HL-60/S4 treated with retinoic acid at 250 ng/mL for 4 days and 3 days (cell line): Measurements from ENCODE around the gene CT45A1.
"Not testable (repeated sequence)": the region's sequence is repeated elsewhere in the genome, so short reads cannot be mapped to it uniquely, and the experiment has no call there.

Experiments
- in situ Hi-C: fragments of 300-500 bp; cut with MboI; formaldehyde crosslinking; loops from 2 replicates; pipeline ENCODE4 v1.7.0; 2022; ENCODE audit warnings: low sequenced_read_pairs

Gene CT45A1

GRCh38 chrX:135713183-135713689 is at the start of gene CT45A1:
TSS of gene CT45A1 (plus strand) at chrX:135713639. CDS start at chrX:135718941, 5,302 bp downstream.
- in situ Hi-C loops, result not testable (repeated sequence)

GRCh38 chrX:135672979-135673378 is 40.5 kb upstream of the CT45A1 start:
- in situ Hi-C loops, result not testable (repeated sequence)

- in situ Hi-C loops, result no loop called here
Measured at GRCh38 chrX:135688137-135688536, 25.3 kb upstream of the CT45A1 start.

GRCh38 chrX:135695471-135695870 is 18.0 kb upstream of the CT45A1 start:
- in situ Hi-C loops, result no loop called here

GRCh38 chrX:135697601-135698000 is 15.8 kb upstream of the CT45A1 start:
- in situ Hi-C loops, result no loop called here

- in situ Hi-C loops, result no loop called here
Measured at GRCh38 chrX:135698924-135699323, 14.5 kb upstream of the CT45A1 start.

GRCh38 chrX:135707880-135708279 is 5.6 kb upstream of the CT45A1 start:
- in situ Hi-C loops, result no loop called here

GRCh38 chrX:135713795-135714194 is 356 bp downstream of the CT45A1 start:
- in situ Hi-C loops, result no loop called here

- in situ Hi-C loops, result not testable (repeated sequence)
Measured at GRCh38 chrX:135734666-135735065, 21.2 kb downstream of the CT45A1 start.

- in situ Hi-C loops, result no loop called here
Measured at GRCh38 chrX:135737366-135738071, 24.1 kb downstream of the CT45A1 start.

GRCh38 chrX:135740681-135741149 is 27.3 kb downstream of the CT45A1 start:
- in situ Hi-C loops, result no loop called here

GRCh38 chrX:135741192-135741715 is 27.8 kb downstream of the CT45A1 start:
- in situ Hi-C loops, result no loop called here

GRCh38 chrX:135744739-135745138 is 31.3 kb downstream of the CT45A1 start:
- in situ Hi-C loops, result not testable (repeated sequence)

GRCh38 chrX:135768091-135768490 is 54.7 kb downstream of the CT45A1 start, which contains the start of gene CT45A3:
TSS of gene CT45A3 (minus strand) at chrX:135768191. CDS start at chrX:135764444, 3,747 bp downstream.
- in situ Hi-C loops, result not testable (repeated sequence)
